GM19397 (cell line): ENCODE data around the gene COPA.

Experiments
- ATAC-seq: cut with Tn5 transposase; IDR thresholded peaks from one replicate; pipeline ENCODE4 v1.9.1; 2021; ENCODE audit warnings: mild to moderate bottlenecking, moderate library complexity; ENCODE audit not compliant: unreplicated experiment

Gene COPA

DNA sequence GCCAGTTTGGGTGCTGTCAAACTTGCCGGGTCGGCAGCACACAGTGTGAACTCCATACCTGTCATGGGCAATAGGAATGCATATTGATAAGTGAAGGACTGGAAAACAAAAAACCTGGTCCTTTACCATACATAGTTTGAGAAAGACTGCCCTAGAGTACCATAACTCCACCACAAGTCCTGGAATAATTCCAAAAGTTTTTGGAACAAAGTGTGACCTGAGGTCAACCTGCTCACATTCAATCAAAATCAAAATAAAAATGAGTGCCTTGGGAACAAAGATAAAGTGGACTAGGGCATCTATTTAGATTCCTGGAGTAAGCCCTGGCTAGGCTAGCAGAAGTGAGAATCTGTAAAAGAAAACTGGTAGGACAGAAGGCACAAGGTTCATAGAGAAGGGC lies 65.7 kb downstream of the COPA start:
- no peak for ATAC-seq

DNA sequence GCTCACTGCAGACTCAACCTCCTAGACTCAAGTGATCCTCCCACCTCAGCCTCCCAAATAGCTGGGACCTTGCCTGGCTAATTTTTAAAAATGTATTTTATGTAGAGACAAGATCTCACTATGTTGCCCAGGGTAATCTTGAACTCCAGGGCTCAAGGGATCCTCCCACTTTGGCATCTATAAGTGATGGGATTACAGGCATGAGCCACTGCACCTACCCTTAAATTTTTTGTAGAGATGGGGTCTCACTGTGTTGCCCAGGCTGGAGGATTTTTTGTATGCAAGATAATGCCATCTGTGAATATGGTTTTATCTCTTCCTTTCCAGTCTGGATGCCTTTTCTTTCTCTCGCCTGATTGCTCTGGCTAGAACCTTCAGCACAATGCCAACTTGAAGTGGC lies 72.0 kb downstream of the COPA start:
- ATAC-seq: no peak

DNA sequence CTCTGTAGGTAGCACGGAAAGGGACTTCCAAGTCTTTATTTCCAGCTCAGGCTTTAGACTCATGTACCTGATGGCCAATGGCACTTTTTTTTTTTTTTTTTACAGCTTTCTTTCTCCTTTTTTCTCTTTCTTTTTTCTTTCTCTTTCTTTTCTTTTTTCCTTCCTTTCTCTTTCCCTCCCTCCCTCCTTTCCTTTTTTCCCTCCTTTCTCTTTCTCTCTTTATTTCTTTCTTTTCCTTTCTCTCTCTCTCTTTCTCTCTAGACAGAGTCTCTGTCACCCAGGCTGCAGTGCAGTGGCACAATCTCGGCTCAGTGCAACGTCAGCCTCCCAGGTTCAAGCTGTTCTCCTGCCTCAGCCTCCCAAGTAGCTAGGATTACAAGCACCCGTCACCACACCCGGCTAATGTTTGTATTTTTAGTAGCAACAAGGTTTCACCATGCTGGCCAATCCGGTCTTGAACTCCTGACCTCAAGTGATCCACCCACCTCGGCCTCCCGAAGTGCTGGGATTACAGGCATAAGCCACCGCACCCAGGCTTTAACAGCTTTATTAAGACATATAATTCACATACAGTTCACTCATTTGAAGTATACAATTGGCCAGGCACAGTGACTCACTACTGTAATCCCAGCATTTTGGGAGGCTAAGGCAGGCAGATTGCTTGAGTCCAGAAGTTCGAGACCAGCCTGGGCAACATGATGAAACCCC lies 75.6 kb downstream of the COPA start:
- ATAC-seq: no peak

DNA sequence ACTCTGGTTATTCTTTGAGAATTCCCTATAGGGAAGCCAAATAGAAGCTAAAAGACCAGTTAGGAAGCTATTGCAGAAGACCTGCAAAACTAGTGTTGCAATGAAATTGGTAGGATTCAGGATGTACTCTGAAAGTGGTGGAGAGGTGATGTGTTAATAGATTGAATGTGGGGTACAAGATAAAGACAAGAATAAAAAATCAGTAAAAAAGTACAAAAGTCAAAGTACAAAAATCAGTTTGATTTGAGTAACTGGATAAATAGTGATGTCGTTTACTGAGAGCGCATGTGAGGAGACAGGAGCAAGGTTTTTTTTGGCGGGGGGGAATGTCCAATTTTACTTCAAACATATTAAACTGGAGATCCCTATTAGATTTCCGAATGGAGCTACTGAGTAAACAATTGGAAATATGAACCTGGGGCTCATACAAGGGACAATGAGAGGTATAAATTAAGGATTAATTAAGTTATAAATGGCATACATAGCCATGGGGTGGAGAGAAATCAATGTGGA lies 78.2 kb downstream of the COPA start:
- ATAC-seq: no peak

DNA sequence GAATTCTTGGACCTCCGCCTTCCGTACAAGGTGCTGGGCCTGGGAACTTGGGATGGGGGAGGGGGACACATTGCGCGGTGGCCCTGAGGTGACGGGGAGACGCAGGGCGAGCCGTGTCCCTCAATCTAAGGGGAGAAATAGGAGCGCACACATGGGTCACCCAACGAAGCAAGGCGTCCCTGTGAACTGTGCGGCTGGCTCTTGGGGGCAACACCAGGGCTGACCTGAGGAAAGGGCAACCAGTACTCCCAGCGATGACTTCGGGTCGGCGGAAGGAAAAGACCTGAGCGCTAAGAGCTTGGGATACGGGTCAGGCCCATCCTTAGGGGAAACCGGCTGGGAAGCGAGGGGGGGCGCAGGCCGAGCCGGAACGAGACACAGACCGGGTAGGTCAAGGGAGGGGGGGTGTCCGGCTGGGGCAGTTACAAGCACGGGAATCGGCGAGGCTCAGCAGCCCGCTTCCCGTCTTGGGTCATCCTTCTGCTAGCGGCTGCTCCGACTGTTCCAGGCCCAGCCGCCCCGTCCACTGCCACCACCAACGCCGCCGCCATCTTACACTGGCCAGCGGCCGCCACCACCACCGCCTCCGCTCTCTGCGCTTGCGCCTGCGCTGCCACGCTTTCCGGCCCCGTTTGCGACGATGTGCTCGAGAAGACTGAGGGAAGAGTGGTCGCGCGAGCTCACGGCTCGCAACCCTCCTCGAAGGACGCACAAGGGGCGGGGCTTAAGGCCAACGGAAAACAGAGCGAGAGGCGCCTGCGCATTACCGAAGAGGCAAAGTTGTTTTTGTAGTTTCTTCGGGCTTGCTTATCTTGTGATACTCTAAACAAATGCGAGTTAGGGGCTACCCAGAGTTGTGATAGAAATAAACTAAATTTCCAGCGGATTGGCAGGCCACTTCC lies 80.9 kb downstream of the COPA start, which contains the start of gene DCAF8:
TSS of gene DCAF8 (minus strand) at position 657 of the 902 bp plus-strand sequence. CDS start 18,541 bp downstream, outside the sequence.
- ATAC-seq: peak; percentile 83

DNA sequence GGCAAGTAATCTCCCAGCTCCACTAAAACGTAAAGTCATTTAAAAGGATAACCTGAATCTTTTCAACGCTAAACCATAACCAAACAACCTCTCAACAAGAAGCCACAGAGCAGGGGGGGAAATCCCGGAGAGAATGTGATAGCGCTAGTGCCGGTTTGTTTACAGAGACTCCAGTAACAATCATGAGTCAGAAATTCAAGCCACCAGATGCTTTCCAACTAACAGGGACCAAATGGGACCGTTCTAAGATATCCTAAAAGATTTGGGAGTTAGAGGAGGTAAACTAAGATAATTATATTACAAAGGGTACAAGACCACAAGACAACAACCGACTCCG lies 81.5 kb downstream of the COPA start:
- peak; percentile 26 for ATAC-seq

DNA sequence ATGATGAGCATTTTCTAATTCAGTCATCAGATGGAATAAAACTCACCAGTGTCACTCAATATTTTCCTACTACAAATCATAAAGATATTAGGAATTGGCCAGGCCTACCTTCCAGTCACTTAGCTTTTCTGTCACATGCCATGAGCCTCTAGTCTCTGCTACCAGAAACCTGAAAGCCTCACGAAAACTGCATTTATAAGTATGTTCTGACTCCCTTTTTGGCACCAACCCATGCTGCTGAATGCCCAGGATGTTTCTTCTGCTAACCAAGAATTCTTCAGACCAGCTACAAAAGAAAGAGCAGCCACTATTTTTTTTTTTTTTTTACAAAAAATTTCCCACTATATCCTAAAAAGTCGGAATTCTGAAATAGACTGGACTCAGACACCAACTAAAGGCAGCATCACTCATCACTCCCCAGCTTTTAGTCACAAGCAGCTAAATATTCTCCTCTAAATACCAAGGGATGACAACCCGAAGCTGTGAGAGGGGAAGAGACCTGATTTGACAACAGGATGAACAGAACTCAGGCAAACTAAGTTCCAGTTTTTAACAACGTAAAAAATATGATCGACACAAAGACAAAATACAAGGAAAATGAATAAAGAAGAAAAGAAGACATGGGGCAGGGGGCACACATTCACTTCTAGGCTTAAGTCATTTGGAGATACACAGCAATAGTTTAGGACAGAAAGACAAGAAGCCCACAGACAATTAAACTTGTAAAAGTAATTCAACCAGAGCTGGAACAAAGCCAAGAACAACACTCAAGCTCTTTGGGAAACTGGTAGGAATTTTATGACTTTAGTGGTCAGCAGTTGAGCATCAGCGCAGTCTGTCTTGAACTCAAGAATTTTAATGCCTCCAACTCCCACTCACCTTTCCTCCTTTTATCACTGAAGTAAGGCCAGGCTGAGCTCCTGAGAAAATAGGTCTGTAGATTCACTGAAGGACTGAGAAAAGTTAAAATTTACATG lies 82.4 kb downstream of the COPA start:
- ATAC-seq: no peak

DNA sequence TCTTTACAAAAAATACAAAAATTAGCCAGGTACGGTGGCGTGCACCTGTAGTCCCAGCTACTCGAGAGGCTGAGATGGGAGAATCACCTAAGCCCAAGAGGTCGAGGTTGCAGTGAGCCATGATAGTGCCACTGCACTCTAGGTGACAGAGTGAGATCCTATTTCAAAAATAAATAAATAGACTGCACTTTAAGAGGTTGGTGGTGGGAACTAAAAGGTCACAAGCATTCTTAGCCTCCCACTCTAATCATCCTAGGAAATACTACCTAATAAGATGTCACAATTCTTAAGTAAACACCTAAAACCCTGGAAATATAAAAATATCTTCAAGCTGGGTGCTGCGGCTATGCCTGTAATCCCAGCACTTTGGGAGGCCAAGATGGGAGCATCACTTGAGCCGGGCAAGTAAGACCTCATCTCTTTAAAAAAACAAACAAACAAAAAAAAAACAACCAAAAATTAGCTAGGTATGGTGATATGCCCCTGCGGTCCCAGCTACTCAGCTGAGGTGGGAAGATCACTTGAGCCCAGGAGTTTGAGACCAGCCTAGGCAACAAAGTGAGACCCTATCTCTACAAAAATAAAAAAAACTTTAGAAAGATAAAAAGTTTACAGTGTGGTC lies 84.8 kb downstream of the COPA start:
- ATAC-seq: no peak

DNA sequence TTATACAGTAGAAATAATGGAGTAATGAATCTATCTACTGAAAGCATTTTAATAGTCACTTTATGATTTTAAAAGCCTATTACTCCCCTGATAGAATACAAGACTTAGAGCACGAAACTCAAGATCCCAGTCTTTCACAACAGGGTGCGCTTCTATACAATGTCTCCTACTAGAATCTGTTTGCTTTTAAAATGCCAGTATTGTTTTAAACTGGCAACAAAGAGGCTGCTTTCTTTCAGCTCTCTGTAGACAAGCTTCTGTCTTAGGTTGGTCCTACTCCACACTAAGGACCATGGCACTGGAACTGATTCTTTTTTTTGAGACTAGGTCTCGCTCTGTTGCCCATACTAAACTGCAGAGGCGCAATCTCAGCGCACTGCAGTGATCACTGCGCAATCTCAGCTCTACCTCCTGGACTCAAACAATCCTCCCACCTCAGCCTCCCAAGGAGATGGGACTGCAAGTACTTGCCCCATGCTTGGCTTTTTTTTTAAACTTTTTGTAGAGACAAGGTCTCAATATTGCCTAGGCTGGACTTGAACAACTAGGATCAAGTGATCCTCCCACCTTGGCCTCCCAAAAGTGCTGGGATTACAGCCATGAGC lies 85.5 kb downstream of the COPA start:
- no peak for ATAC-seq

DNA sequence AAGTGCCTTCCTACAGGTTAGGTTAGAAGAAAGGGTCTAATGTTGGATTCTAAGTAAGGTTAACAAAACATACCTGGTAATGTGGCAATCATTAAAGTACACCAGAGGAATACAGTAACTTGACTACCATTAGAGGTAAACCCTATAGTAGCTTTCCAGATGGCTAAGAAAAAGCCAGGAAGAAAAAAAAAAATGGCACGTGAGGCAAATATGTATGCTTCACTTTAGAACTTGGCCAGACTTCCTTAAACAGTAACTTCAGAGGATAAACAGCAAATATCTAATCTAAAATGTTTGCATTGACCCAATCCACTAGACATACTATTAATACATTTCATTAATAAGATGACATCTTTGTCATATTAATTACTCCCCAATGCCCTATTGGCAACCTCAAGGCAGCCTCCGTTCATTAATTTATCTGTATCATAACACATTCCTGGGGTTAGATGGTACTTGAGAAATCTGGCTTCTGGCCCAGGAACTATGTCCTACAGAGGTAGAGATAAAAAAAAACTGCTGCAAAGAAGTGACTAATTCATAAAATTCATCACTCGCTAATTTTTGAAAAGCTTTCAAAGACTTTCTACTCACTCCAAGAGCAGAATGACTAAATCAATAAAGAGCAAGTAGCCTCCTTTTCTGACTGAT lies 86.5 kb downstream of the COPA start:
- no peak for ATAC-seq

DNA sequence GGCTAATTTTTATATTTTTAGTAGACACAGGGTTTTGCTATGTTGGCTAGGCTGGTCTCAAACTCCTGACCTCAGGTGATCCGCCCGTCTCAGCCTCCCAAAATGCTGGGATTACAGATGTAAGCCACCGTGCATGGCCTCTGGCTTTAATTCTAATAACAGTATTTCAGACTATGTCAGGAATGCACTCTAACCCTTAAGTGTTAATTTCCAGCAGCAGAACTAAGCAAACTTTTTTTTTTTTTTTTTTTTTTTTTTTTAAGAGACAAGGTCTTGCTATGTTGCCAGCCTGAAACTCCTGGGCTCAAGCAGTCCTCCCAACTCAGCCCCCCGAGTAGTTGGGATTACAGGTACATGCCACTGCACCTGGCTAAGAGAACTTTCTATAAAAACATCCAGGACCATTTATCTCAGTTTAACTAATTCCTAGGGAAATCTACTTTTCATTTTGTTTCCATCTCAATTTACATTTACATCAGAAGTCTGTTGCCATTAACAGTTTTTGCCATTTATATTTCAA lies 87.2 kb downstream of the COPA start:
- no peak for ATAC-seq

DNA sequence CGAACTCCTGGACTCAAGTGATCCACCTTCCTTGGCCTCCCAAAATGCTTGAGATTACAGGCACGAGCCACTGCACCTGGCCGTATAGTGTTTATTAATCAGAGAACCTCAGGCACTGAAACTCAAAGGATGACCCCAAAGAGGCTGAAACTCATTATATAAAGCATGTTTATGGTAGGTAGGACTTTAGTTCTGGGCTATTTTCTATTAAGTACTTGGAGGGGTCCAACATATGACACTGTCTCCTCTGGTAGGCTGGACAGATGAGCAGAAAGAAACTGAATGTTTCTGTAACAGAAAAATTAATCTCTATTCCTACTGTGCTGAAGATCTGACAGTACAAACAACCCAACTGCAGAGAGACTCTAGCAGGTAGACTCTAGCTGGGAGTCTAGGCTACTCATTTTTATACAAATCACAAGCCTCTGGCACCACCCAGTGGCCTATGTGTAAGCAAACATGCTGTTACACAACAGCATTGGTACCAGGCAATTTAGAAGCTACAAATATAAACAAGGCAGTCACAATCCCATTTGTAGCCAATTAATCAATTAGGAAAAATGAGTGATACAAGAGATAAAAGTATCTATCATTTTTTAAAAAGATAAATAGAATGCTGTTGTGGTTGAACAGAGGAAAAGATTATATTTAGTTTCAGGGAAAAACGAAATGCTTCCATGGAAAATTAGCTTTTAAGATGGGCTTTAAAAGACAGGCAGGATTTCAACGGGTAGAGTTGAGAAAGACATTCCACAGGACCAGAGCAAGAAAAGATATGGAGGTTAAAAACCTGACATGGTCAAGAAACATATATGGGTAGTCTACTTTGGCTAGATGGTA lies 91.1 kb downstream of the COPA start:
- peak; percentile 58 for ATAC-seq

DNA sequence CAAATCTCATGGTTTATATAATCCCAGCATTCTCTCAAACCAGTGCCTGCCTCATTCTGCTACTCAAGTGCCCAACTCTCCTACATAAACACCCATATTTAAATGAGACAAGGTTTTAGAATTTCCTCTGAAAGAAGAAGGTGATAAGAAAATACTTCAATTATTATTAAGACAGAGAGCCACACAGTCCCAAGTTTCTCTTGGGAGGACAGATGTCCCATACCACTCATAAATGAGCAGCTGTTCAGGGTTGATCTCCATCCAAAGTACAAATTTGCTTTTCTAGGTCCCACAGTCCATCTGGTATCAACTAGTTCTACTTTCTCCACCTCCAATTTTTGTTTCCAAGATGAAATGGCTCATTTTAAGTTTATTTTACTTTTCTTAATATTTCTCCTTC lies 92.0 kb downstream of the COPA start:
- no peak for ATAC-seq

DNA sequence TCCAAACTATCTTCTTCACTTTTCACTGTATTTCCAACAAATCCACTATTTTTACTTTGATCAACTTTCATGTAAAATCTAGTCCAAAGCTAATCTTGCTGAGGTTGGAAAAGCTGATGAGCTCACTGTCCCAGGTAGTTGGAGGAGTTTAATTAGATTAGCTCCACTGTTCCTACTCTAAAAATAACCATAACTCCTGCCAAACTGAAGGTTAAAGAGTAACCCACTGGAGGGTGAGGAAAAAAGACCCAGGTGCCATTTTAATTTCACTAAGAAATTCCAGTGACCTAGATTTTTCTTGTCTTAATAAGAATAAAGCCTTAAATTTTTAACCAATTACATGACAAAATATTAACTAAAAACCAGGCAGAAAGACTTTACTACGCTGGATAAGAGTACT lies 96.0 kb downstream of the COPA start:
- no peak for ATAC-seq

DNA sequence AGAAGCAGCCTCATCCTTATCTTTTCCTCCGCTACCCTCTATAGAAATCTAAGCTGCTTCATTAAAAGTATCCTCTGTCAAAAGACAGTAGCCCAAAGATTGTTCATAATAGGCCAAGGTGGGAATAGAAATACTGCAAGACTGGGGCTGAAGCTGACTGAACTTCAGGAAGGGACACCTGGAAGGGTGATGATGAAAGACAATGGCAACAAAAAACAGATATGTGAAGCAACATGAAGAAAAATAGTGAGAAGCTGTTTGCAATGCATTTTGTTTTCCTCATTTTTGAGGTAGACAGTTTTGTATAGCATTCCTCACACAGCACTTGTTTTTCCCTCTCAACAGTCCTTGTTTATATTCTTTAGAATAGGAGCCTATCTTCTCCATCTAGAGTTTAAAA lies 97.6 kb downstream of the COPA start:
- ATAC-seq: no peak

DNA sequence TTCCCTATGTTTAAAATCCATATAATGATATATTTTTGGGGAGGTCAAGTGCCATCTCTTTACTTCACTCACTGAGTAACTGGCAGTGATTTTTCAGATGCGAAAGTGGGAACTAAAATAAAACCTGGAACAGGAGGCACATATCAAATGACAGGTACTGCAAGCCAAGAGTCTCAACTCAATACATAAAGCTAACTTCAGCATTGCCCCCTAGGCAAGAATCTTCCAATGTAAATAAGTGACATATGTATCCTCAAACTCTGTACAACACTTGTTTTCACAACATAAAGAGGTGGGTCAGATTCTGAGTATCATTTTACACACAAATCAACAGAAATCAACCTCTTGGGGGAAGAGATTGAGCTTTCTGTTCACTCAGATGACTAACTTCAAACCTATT lies 98.8 kb downstream of the COPA start:
- ATAC-seq: no peak

DNA sequence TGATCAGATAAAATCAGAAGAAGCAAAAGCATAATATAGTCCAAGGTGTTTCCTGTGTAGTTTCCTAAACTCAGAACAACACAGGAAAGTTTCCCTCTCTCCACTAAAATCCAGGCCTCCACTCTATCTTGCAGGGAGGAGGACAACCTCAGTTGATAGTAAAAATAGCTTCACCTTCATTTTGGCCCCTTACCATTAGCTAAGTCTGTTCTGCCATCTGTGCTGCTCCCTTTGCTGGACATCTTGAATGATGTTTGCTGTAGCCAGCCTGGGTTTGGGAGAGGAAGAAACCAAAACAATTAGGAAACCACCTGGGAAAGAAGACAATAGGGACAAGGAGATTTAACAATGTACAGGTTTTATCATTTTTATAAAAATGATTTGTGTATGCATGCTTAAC lies 99.3 kb downstream of the COPA start:
- ATAC-seq: no peak

DNA sequence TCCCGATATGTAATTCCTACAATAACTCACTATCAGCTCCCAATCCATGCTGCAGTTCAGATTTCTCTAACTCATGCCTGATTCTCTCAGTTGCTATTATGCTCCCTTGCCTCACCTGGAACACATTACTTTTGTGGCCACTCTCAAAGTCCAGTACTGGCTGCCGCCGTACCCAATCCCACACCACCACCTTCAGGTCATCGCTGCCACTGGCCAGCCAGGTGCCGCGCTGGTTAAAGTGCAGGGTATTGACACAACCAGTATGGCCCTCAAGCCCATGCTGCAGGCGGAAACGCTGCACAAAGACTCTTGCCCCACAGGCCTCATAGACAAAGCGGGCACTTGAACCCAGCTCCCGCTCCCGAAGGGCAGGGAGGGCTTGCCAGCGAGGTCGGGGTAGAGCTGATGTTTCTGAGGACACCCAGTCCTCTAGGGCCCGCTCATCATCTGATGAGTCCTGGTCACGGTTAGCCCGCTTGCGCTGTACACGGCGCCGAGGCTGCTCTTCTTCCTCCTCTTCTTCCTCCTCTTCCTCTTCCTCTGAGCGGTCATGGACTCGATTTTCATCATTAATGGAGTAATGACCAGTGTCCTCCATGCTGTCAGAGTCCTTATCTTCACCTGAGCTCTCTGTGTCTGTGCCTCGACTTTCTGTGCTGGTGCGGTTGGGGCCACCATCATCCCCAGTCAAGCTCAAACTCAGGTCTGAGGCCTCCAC lies 103.3 kb downstream of the COPA start:
- no peak for ATAC-seq
